22Rv1 (cell line): ENCODE measurements around the gene ZNF497.

Experiments
- ZFX ChIP-seq: fragments of 450-650 bp; IDR thresholded peaks from 2 replicates; pipeline ENCODE4 v1.6.1; 2017; ENCODE audit warnings: antibody characterized with exemption, borderline replicate concordance
- TF ChIP-seq, protein P1 (sequence below): fragments of 450-650 bp; IDR thresholded peaks from 2 replicates; pipeline ENCODE4 v1.5.1; 2017; ENCODE audit warnings: mild to moderate bottlenecking

DNA sequence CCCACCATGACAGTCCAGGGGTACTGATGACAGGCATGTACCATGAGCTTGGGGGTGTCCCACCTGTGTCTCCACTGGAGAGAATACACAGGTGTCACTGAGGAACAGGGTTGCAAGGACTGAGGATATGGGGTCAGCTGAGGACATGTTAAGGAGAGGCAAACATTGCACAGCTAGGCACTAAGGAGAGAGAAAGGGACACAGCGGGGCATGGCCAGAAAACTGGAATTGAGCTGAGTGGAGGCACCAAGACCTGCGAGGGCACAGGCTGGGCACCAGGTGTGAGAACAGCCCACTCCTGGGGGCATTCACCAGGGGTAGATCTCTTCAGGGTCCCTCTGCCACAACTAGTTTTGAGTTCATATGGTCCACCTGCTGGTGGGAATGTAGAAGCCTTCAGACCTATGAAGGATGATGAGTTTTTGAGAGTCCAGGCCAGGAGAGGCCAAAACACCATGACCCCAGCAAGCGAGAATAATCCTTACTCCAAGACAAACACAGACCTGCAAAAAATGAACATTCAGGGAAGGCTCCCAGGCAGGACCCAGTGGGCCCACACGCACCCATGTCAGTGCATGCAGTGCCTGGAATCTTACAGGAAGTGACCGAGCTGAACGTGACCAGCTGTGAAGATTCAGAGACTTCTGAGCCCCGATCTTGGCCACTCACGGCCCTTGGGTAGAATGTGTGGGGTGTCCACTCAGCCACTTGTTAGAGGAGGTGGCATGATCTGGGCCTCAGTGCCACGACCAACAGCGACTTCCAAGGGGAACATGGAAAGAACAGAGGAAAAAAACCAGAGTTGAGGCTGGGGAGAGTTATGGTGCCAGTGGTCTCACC is 44.5 kb upstream of the ZNF497 start:
- TF ChIP-seq, protein P1, sequence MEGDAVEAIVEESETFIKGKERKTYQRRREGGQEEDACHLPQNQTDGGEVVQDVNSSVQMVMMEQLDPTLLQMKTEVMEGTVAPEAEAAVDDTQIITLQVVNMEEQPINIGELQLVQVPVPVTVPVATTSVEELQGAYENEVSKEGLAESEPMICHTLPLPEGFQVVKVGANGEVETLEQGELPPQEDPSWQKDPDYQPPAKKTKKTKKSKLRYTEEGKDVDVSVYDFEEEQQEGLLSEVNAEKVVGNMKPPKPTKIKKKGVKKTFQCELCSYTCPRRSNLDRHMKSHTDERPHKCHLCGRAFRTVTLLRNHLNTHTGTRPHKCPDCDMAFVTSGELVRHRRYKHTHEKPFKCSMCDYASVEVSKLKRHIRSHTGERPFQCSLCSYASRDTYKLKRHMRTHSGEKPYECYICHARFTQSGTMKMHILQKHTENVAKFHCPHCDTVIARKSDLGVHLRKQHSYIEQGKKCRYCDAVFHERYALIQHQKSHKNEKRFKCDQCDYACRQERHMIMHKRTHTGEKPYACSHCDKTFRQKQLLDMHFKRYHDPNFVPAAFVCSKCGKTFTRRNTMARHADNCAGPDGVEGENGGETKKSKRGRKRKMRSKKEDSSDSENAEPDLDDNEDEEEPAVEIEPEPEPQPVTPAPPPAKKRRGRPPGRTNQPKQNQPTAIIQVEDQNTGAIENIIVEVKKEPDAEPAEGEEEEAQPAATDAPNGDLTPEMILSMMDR: peak; percentile 52
- TF ChIP-seq ZFX: no peak
